Prostate gland (tissue), 2 donors: ENCODE measurements around the gene MCC. TPM values are rescaled to one million over a fixed set of nuclear protein-coding genes. Genes with fewer than 3 reads are reported as not detected.

Experiments
- DNase-seq: peaks from one replicate; pipeline ENCODE4 v3.0.0-alpha.2; 2019; ENCODE audit warnings: low spot score
- H3K27ac ChIP-seq, 2 donors: fragments of 200-600 bp; sonication (generic); 2 replicates each; pipeline ENCODE4 v1.5.1; 2017 to 2019
- H3K27me3 ChIP-seq: fragments of 200-600 bp; sonication (generic); replicated peaks from 2 replicates; pipeline ENCODE4 v1.5.1; 2019; ENCODE audit not compliant: insufficient read depth
- H3K36me3 ChIP-seq, 2 donors: fragments of 200-600 bp; sonication (generic); 1 replicate in 1 of 2; 2 replicates in 1 of 2; pipeline versions ENCODE4 v1.5.1 to v1.8.1; 2017 to 2019
- H3K4me1 ChIP-seq: fragments of 200-600 bp; sonication (generic); replicated peaks from 2 replicates; pipeline ENCODE4 v1.5.1; 2019
- H3K4me3 ChIP-seq, 2 donors: fragments of 200-600 bp; sonication (generic); 2 replicates each; pipeline ENCODE4 v1.5.1; 2017 to 2019
- H3K9me3 ChIP-seq: fragments of 200-600 bp; sonication (generic); 2 replicates; pipeline ENCODE4 v1.5.1; 2017
- CTCF ChIP-seq, 4 experiments: fragments of 200-600 bp in 2 of 4; fragments of 450-650 bp in 2 of 4; sonication (generic) in 2 of 4; IDR thresholded peaks; 1 replicate in 3 of 4; 2 replicates in 1 of 4; pipeline ENCODE4 v1.5.1; 2016 to 2019; ENCODE audit warnings: antibody characterized with exemption in 4 of 4, mild to moderate bottlenecking in 2 of 4, moderate library complexity in 2 of 4
- POLR2A ChIP-seq: fragments of 450-650 bp; IDR thresholded peaks from one replicate; pipeline ENCODE4 v1.6.1; 2016; ENCODE audit warnings: antibody characterized with exemption, mild to moderate bottlenecking
- POLR2AphosphoS5 ChIP-seq: sonication (generic); formaldehyde crosslinking; IDR thresholded peaks from one replicate; pipeline ENCODE4 v1.6.1; 2017; ENCODE audit warnings: antibody characterized with exemption
- WGBS: methylation state at CpG from one replicate; pipeline ENCODE4 v1.1.5; 2018; 5-methylcytosine and 5-hydroxymethylcytosine counted together
- intact Hi-C: fragments of 100-400 bp; cut with DNase I; formaldehyde crosslinking; loops from one replicate; pipeline ENCODE4 v1.14.2; 2022
- total RNA-seq, 2 donors: library from RNA; depleted of rRNA; stranded (reverse); fragments of >200 nt; gene quantifications; one replicate each; pipeline ENCODE4 v1.1.0, GENCODE V29; 2016

The MCC gene
- total RNA-seq, 2 donors from 2014 or later, result 41.5 to 54.1 TPM

GRCh38 chr5:113437111-113437510, 51.1 kb downstream of the MCC start:
- H3K27ac ChIP-seq, result no peak overlapping the region
- H3K27me3 ChIP-seq, result no peaks in the 10 kb centered on the region
- DNase-seq, result no peak
- no peak for TF ChIP-seq POLR2A
- no peak for TF ChIP-seq CTCF (IDR thresholded peaks at IDR 0.05)
- TF ChIP-seq POLR2AphosphoS5, result no peak
- H3K9me3 ChIP-seq, result no peaks in the 10 kb centered on the region
- intact Hi-C loops, result no loop called here
- 13% methylated on average over 1 of the region's 1 CpG for WGBS
- H3K4me1 ChIP-seq, result no peaks in the 10 kb centered on the region
- H3K36me3 ChIP-seq, result no peaks in the 10 kb centered on the region
- H3K4me3 ChIP-seq, result no peak overlapping the region

GRCh38 chr5:113435575-113435974, 52.7 kb downstream of the MCC start:
- 34% methylated on average over 4 of the region's 4 CpGs for WGBS
- no peak for DNase-seq
- H3K9me3 ChIP-seq, result no peaks in the 10 kb centered on the region
- H3K27me3 ChIP-seq, result no peaks in the 10 kb centered on the region
- no peaks in the 10 kb centered on the region for H3K4me1 ChIP-seq
- TF ChIP-seq POLR2A (no peak), POLR2AphosphoS5 (no peak), CTCF (IDR thresholded peaks at IDR 0.05) (no peak)
- intact Hi-C loops, result no loop called here
- no peak overlapping the region for H3K27ac ChIP-seq
- H3K4me3 ChIP-seq, result no peak overlapping the region
- H3K36me3 ChIP-seq, result no peaks in the 10 kb centered on the region

GRCh38 chr5:113434889-113435288, 53.4 kb downstream of the MCC start, which contains the start of gene TSSK1B:
TSS of gene TSSK1B (minus strand) at chr5:113434989. CDS start at chr5:113434839, 150 bp downstream.
- no peak within 1 kb of the TSS for H3K4me3 ChIP-seq
- no peaks in the 10 kb centered on the region for H3K27me3 ChIP-seq
- no peaks in the 10 kb centered on the region for H3K9me3 ChIP-seq
- intact Hi-C loops, result no loop called here
- WGBS, result 84% methylated on average over 3 of the region's 3 CpGs
- DNase-seq, result no peak
- TF ChIP-seq POLR2AphosphoS5 (no peak), CTCF (IDR thresholded peaks at IDR 0.05) (no peak), POLR2A (no peak)
- H3K27ac ChIP-seq, result no peak within 1 kb of the TSS
- no peaks in the 10 kb centered on the region for H3K36me3 ChIP-seq
- no peaks in the 10 kb centered on the region for H3K4me1 ChIP-seq

GRCh38 chr5:113433862-113434612, 54.2 kb downstream of the MCC start:
- Histone ChIP-seq H3K9me3 (no peaks in the 10 kb centered on the region), H3K27ac (no peak overlapping the region), H3K4me3 (no peak overlapping the region), H3K36me3 (no peaks in the 10 kb centered on the region), H3K27me3 (no peaks in the 10 kb centered on the region), H3K4me1 (no peaks in the 10 kb centered on the region)
- WGBS, result 95% methylated on average over 18 of the region's 38 CpGs
- DNase-seq, result no peak
- intact Hi-C loops, result no loop called here
- TF ChIP-seq POLR2AphosphoS5 (no peak), POLR2A (no peak), CTCF (IDR thresholded peaks at IDR 0.05) (no peak)

- no peak overlapping the region for H3K4me3 ChIP-seq
- no peaks in the 10 kb centered on the region for H3K9me3 ChIP-seq
- no peaks in the 10 kb centered on the region for H3K27me3 ChIP-seq
- H3K4me1 ChIP-seq, result no peaks in the 10 kb centered on the region
- no peaks in the 10 kb centered on the region for H3K36me3 ChIP-seq
- WGBS, result 96% methylated on average over 17 of the region's 21 CpGs
- TF ChIP-seq POLR2A (no peak), CTCF (IDR thresholded peaks at IDR 0.05) (no peak), POLR2AphosphoS5 (no peak)
- intact Hi-C loops, result no loop called here
- no peak overlapping the region for H3K27ac ChIP-seq
- DNase-seq, result no peak
Measured at GRCh38 chr5:113433071-113433470, 55.2 kb downstream of the MCC start.
